Testis (tissue), 3 donors: ENCODE data around the gene YJEFN3. TPM values are rescaled to one million over a fixed set of nuclear protein-coding genes. Genes with fewer than 3 reads are reported as not detected.

Source experiments
- DNase-seq: peaks from one replicate; pipeline ENCODE4 v3.0.0-alpha.2; 2019
- H3K27ac ChIP-seq, 2 donors: fragments of 200-600 bp; sonication (generic); one replicate each; pipeline ENCODE4 v1.5.1; 2019
- H3K27me3 ChIP-seq: fragments of 200-600 bp; sonication (generic); one replicate; pipeline ENCODE4 v1.5.1; 2019
- H3K36me3 ChIP-seq: fragments of 200-600 bp; sonication (generic); one replicate; pipeline ENCODE4 v1.5.1; 2017; ENCODE audit warnings: low read depth; ENCODE audit errors: missing control alignments
- H3K4me1 ChIP-seq: fragments of 200-600 bp; sonication (generic); one replicate; pipeline ENCODE4 v1.5.1; 2019
- H3K4me3 ChIP-seq, 2 donors: fragments of 200-600 bp; sonication (generic); one replicate each; pipeline ENCODE4 v1.5.1; 2017 to 2019
- H3K9me3 ChIP-seq: fragments of 200-600 bp; sonication (generic); one replicate; pipeline ENCODE4 v1.5.1; 2017
- POLR2A ChIP-seq: fragments of 450-650 bp; IDR thresholded peaks from one replicate; pipeline ENCODE4 v1.6.1; 2017; ENCODE audit warnings: antibody characterized with exemption, mild to moderate bottlenecking, moderate library complexity
- WGBS, 2 donors: methylation state at CpG; one replicate each; pipeline ENCODE4 v1.1.5; 2018; 5-methylcytosine and 5-hydroxymethylcytosine counted together
- intact Hi-C: fragments of 100-400 bp; cut with DNase I; formaldehyde crosslinking; loops from one replicate; pipeline ENCODE4 v1.15.1; 2023; ENCODE audit warnings: low total_unique reads
- polyA plus RNA-seq: library from polyadenylated mRNA; stranded (reverse); fragments of 350-450 nt; fragmentation: Illumina TruSeq; extraction: RNeasy Lipid Tissue Mini Kit (QIAGEN cat#74804); gene quantifications from one replicate; pipeline ENCODE4 v1.2.3, GENCODE V29; 2014; ENCODE audit warnings: low read depth, low replicate concordance; ENCODE audit not compliant: insufficient read depth
- total RNA-seq, 2 donors: library from RNA; depleted of rRNA; stranded (reverse); fragments of >200 nt; gene quantifications; one replicate each; pipeline ENCODE4 v1.2.3, GENCODE V29; 2016
- TF ChIP-seq, protein P1 (sequence below), 3 experiments: fragments of 450-650 bp in 2 of 3; fragments of 200-600 bp in 1 of 3; sonication (generic) in 1 of 3; IDR thresholded peaks; one replicate each; pipeline ENCODE4 v1.5.1; 2016 to 2019; ENCODE audit warnings: antibody characterized with exemption in 3 of 3, mild to moderate bottlenecking in 2 of 3, moderate library complexity in 1 of 3

YJEFN3 gene
- total and polyA plus RNA-seq, 3 donors from 2014 or later: 24.2 to 49.1 (median 29.3) TPM

DNA sequence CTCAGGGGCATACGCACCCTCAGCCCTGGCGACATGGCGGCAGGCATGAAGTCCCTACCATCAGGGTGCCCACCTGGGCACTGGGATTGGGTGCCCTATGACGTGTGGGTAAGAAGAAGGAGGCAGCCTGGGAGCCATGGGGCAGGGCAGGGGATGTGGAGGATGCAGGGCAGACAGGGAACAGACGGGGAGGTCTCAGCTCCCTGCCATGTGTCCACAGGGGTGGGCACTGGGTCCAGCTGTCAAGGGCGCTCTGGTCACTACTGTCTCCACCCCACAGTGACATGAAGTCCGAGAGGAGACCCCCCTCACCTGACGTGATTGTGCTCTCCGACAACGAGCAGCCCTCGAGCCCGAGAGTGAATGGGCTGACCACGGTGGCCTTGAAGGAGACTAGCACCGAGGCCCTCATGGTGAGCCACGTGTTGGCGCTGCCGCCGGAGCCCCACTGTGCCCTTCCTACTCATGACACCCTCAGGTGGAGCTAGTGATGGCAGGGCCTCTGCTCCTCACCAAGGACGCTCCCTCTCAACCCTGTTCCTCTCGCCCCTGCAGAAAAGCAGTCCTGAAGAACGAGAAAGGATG is 36.6 kb upstream of the YJEFN3 start:
- WGBS, 2 donors: 62 to 96% methylated on average over 4 to 18 of the region's 21 CpGs
- no peak overlapping the region for H3K27ac ChIP-seq
- DNase-seq: no peak
- TF ChIP-seq POLR2A: no peak
- TF ChIP-seq, protein P1, sequence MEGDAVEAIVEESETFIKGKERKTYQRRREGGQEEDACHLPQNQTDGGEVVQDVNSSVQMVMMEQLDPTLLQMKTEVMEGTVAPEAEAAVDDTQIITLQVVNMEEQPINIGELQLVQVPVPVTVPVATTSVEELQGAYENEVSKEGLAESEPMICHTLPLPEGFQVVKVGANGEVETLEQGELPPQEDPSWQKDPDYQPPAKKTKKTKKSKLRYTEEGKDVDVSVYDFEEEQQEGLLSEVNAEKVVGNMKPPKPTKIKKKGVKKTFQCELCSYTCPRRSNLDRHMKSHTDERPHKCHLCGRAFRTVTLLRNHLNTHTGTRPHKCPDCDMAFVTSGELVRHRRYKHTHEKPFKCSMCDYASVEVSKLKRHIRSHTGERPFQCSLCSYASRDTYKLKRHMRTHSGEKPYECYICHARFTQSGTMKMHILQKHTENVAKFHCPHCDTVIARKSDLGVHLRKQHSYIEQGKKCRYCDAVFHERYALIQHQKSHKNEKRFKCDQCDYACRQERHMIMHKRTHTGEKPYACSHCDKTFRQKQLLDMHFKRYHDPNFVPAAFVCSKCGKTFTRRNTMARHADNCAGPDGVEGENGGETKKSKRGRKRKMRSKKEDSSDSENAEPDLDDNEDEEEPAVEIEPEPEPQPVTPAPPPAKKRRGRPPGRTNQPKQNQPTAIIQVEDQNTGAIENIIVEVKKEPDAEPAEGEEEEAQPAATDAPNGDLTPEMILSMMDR (IDR thresholded peaks at IDR 0.05): no peak
- H3K36me3 ChIP-seq: no peaks in the 10 kb centered on the region
- H3K9me3 ChIP-seq: no peaks in the 10 kb centered on the region
- no peaks in the 10 kb centered on the region for H3K27me3 ChIP-seq
- no peak overlapping the region for H3K4me3 ChIP-seq
- intact Hi-C loops: no loop called here
- H3K4me1 ChIP-seq: peaks cover 43% of the 10 kb centered on the region

DNA sequence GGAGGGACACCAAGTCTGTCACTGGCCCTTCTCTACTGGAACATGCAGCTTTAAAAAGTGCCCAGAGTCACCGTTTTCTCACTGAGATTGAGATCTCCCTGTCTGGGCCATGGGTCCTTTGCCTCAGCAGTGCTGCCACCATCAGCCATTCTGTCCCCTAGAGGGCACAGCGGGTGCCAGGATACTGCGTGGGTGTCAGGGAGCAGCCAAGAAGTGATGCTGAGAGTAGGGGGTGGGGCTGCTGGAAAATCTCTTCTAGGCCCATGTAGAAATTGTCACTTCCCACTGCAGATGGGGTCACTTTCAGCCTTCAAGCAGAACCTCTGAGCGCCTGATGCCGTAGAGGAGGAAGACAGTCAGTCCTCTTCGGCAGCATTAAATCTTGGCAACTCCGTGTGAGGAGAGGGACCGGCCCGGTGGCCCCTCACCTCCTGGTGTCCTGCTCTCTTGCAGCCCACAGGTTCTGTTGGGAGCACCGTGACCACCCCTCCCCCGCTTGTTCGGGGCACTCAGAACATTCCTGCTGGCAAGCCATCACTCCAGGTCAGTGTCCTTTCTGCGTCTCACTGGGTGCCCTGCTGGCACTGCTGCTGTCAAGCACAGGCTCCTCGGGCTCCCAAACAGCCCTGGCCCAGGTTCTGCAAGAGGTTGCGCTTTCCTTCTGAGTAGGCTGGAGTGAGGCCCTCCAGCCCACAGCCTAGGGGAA is 34.7 kb upstream of the YJEFN3 start:
- Histone ChIP-seq H3K36me3 (no peaks in the 10 kb centered on the region), H3K4me1 (peaks cover 24% of the 10 kb centered on the region), H3K27me3 (no peaks in the 10 kb centered on the region), H3K27ac (no peak overlapping the region), H3K4me3 (no peak overlapping the region), H3K9me3 (no peaks in the 10 kb centered on the region)
- intact Hi-C loops: no loop called here
- WGBS, 2 donors: 78 to 79% methylated on average over 9 to 15 of the region's 15 CpGs
- no peak for TF ChIP-seq POLR2A
- TF ChIP-seq, protein P1 (IDR thresholded peaks at IDR 0.05): no peak
- no peak for DNase-seq

DNA sequence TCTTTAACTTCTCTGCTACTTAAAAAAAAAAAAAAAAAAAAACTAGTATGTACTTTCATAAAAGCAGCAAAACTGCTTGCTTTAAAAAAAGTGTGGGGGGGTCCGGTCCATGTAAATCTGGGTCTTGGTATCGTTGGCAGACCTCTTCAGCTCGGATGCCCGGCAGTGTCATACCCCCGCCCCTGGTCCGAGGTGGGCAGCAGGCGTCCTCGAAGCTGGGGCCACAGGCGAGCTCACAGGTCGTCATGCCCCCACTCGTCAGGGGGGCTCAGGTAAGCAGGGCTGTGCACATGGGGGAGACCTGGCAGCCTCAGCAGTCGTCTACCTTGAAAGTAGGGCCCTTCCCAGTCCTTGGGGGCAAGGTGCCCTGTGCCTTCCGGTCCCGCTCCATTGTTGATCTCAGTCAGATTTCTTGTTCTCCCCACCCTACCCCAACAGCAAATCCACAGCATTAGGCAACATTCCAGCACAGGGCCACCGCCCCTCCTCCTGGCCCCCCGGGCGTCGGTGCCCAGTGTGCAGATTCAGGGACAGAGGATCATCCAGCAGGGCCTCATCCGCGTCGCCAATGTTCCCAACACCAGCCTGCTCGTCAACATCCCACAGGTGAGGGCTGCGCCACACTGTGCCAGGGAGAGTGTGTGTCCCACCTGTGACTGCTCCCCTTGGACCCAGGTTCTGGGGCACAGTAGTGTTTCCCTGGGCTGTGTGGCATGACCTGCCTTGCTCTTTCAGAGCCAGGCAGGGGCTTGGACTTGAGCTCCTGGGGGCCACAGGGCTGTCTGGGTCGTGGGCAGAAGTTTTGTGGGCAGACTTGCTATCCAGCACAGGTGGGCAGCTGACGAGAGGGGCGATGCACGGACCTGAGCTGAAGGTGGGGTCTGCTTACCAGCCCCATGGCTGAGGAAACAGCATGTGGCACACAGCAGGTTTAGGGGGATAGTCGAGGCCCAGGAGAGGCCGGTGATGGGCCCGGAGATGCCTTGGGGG is 32.8 kb upstream of the YJEFN3 start:
- Histone ChIP-seq H3K4me3 (no peak overlapping the region), H3K36me3 (no peaks in the 10 kb centered on the region), H3K27me3 (no peaks in the 10 kb centered on the region), H3K4me1 (peaks cover 6% of the 10 kb centered on the region), H3K9me3 (no peaks in the 10 kb centered on the region), H3K27ac (no peak overlapping the region)
- intact Hi-C loops: no loop called here
- TF ChIP-seq, protein P1 (IDR thresholded peaks at IDR 0.05): no peak
- TF ChIP-seq POLR2A: no peak
- 94% methylated on average over 27 to 30 of the region's 30 CpGs for WGBS, 2 donors
- no peak for DNase-seq

DNA sequence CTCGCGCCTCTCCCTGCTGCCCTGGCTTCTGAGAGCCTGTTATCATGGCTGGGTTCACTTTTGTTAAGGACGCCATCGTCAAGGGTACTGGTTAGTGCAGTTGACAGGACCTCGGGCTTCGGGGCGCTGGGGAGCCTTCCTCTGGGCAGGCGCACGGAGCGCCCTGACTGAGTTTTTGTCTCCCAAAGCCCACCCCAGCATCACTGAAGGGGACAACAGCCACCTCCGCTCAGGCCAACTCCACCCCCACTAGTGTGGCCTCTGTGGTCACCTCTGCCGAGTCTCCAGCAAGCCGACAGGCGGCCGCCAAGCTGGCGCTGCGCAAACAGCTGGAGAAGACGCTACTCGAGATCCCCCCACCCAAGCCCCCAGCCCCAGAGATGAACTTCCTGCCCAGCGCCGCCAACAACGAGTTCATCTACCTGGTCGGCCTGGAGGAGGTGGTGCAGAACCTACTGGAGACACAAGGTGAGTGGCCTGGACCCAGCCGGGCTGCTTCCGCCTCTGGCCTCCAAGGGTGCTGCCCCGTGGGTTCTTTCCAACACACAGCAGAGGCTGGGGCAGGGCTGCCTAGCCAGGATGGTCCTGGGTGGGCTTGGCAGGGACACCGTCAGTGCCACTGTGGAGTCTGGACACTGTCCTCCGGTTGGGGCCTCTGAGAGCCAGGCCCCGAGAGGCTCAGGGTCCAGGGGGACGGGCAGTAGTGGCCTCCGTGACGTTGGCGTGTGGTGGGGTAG is 30.3 kb upstream of the YJEFN3 start:
- Histone ChIP-seq H3K9me3 (no peaks in the 10 kb centered on the region), H3K36me3 (no peaks in the 10 kb centered on the region), H3K4me3 (no peak overlapping the region), H3K27ac (no peak overlapping the region), H3K4me1 (no peaks in the 10 kb centered on the region), H3K27me3 (no peaks in the 10 kb centered on the region)
- DNase-seq: no peak
- WGBS, 2 donors: 92% methylated on average over 16 to 33 of the region's 33 CpGs
- intact Hi-C loops: no loop called here
- no peak for TF ChIP-seq POLR2A
- TF ChIP-seq, protein P1 (IDR thresholded peaks at IDR 0.05): no peak
